Heart left ventricle (tissue), 16 donors: ENCODE measurements around the gene EOMES. TPM values are rescaled to one million over a fixed set of nuclear protein-coding genes. Genes with fewer than 3 reads are reported as not detected.
"Not testable (repeated sequence)": the region's sequence is repeated elsewhere in the genome, so short reads cannot be mapped to it uniquely, and the experiment has no call there.

ENCODE experiments used
- ATAC-seq, 4 donors: fragments of 200-7000 bp; cut with Tn5 transposase; one replicate each; pipeline ENCODE4 v1.9.1; 2020 to 2022; ENCODE audit warnings: moderate library complexity in 4 of 4, mild to moderate bottlenecking in 3 of 4, moderate number of reproducible peaks in 1 of 4
- DNase-seq, 5 donors: peaks; one replicate each; pipeline ENCODE4 v3.0.0-alpha.2; 2020
- H3K27ac ChIP-seq, 12 donors: fragments of 200-600 bp; sonication (generic) in 4 of 12; one replicate each; pipeline versions ENCODE4 v1.5.0 to v1.8.0; 2016 to 2022; ENCODE audit warnings: mild to moderate bottlenecking in 2 of 12
- H3K27me3 ChIP-seq, 9 donors: fragments of 200-600 bp; sonication (generic) in 2 of 9; one replicate each; pipeline versions ENCODE4 v1.5.1 to v1.8.0; 2016 to 2022; ENCODE audit warnings: mild to moderate bottlenecking in 3 of 9
- H3K36me3 ChIP-seq, 9 donors: fragments of 200-600 bp; sonication (generic) in 2 of 9; one replicate each; pipeline versions ENCODE4 v1.5.0 to v1.8.0; 2018 to 2022; ENCODE audit warnings: mild to moderate bottlenecking in 2 of 9
- H3K4me1 ChIP-seq, 12 donors: fragments of 200-600 bp; sonication (generic) in 4 of 12; one replicate each; pipeline versions ENCODE4 v1.5.0 to v1.8.0; 2016 to 2022; ENCODE audit warnings: mild to moderate bottlenecking in 3 of 12
- H3K4me3 ChIP-seq, 12 donors: fragments of 200-600 bp; sonication (generic) in 4 of 12; one replicate each; pipeline versions ENCODE4 v1.5.0 to v1.8.0; 2017 to 2022; ENCODE audit warnings: mild to moderate bottlenecking in 9 of 12, moderate library complexity in 4 of 12
- H3K9me3 ChIP-seq, 12 donors: fragments of 200-600 bp; sonication (generic) in 4 of 12; one replicate each; pipeline versions ENCODE4 v1.5.0 to v1.8.0; 2016 to 2022; ENCODE audit warnings: mild to moderate bottlenecking in 1 of 12
- POLR2A ChIP-seq, 2 donors: fragments of 450-650 bp; IDR thresholded peaks; one replicate each; pipeline ENCODE4 v1.6.1; 2017; ENCODE audit warnings: antibody characterized with exemption in 2 of 2, mild to moderate bottlenecking in 2 of 2, moderate library complexity in 2 of 2
- WGBS, 4 donors: extraction: QIAGEN DNeasy Blood & Tissue Kit in 2 of 4; methylation state at CpG; one replicate each; pipeline versions ENCODE4 v1.1.5 to v1.1.7; 2013 to 2018; 5-methylcytosine and 5-hydroxymethylcytosine counted together
- intact Hi-C, 10 donors: fragments of 100-400 bp; cut with DNase I; formaldehyde crosslinking; loops; one replicate each; pipeline versions ENCODE4 v1.11.1 to v1.14.2; 2022
- long read RNA-seq, 3 donors: library from polyadenylated mRNA; unstranded; transcript quantifications; one replicate each; pipeline ENCODE4 v2.0.0, GENCODE V29; 2020 to 2021
- polyA plus RNA-seq, 2 donors: library from polyadenylated mRNA; stranded (reverse); fragments of 200-250 nt; gene quantifications; one replicate each; pipeline ENCODE4 v1.2.3, GENCODE V29; 2013
- total RNA-seq, 9 donors: library from RNA; depleted of rRNA in 2 of 9; stranded (reverse); fragments of >200 nt in 2 of 9; fragmentation: NEBNext Ultra II Directional in 3 of 9; extraction: Animal tissue kit (Norgen Biotek cat#: 25700) in 3 of 9; gene quantifications; one replicate each; pipeline versions ENCODE4 v1.1.0 to v1.2.4, GENCODE V29; 2016 to 2023
- TF ChIP-seq, protein P1 (sequence below), 12 donors: fragments of 200-600 bp; sonication (generic) in 4 of 12; IDR thresholded peaks; one replicate each; pipeline versions ENCODE4 v1.5.0 to v1.8.0; 2018 to 2022; ENCODE audit warnings: antibody characterized with exemption in 12 of 12, mild to moderate bottlenecking in 5 of 12
- donor health status: ischemic (EF 13 %, LVEDD 7.1; RV severe dilation, severe dysfunction).
- donor health status: healthy with polysubstance abuse.
- donor health status: DM: no; HTN: yes; CAD: no.
- donor health status: DM: no; HTN: no; CAD: no.
- donor health status: ischemic (EF 25% LVEDD 6.9; RV normal size, moderate dysfunction).
- donor health status: ischemic (EF 25% LVEDD 5.7; RV mildly dilated, moderate dysfunction).
- donor health status: healthy.
- donor health status: DM: yes; HTN: yes; CAD: no.
- donor health status: ischemic (EF 35%, LVEDD 5.7; RV mildly dilated, moderate dysfunction).
- donor health status: nonischemic (EF 11% LVEDD 7.7; RV severe dilation, severe dysfunction).
- donor health status: DM: yes; HTN: yes; CAD: no.
- donor health status: PGD.
- donor health status: ischemic (EF 29% LVEDD 5.4; RV normal size, mild dysfunction).
- donor health status: nonischemic (EF 23%, LVEDD 6.1; RV moderate dilation, normal function).

EOMES gene
- total RNA-seq (1 to 10 TPM in 1 of 9 donors, under 1 TPM in 5, not detected in 3; 0.05 to 2.1 (median 0.27) TPM), polyA plus RNA-seq (under 1 TPM; 0.04 TPM)
- long read RNA-seq, donor 1, result 0 reads
- long read RNA-seq, donor 2, result 0 reads
- long read RNA-seq, donor 3, result 0 reads

DNA sequence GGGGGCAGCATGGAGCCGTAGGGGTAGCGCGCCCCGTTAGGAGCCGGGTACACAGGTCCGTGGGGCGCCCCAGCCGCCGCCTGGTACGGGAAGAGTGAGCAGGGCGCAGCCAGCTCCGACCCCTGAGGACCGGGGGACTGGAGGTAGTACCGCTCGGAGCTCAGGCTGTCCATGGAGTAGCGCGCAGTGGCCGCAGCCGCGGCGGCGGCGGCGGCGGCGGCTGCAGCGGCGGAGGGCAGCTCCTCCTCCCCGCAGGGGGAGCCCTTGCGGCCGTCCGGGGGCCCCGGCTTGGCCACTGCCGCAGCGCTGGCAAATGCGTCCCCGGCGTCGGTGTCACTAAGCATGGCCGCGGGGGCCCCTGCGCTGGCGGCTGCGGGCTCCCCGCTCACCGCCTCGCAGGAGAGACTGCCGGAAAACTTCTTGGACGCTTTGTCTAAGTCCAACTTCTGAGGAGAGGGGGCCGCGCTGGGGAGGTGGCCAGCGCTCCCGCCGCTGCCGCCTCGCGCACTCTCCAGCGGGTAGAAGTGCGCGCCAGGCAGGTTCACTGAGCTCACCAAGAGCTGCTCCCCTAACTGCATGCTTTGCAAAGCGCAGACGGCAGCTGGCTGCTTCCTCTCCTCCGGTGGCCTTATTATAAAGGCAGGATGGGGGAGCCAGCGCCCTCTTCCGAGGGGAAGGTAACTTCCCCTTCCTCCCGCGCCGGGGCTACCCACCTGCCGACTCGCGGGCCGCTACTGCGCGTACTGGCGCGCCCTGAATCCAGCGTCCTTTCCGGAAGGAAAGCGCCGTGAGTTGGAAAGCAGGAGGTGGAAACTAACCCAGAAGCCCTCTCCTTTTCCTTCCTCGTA lies at the start of gene EOMES:
Gene EOMES (minus strand): TSS at position 607 of the 848 bp plus-strand sequence. CDS start 29 bp downstream, at position 578.
- 1 to 3% (median 2%) methylated on average over 19 to 81 of the region's 81 CpGs for WGBS, 4 donors
- peak in 3 of 4 donors; percentile 28 to 66 (median 63) for ATAC-seq
- TF ChIP-seq, protein P1, sequence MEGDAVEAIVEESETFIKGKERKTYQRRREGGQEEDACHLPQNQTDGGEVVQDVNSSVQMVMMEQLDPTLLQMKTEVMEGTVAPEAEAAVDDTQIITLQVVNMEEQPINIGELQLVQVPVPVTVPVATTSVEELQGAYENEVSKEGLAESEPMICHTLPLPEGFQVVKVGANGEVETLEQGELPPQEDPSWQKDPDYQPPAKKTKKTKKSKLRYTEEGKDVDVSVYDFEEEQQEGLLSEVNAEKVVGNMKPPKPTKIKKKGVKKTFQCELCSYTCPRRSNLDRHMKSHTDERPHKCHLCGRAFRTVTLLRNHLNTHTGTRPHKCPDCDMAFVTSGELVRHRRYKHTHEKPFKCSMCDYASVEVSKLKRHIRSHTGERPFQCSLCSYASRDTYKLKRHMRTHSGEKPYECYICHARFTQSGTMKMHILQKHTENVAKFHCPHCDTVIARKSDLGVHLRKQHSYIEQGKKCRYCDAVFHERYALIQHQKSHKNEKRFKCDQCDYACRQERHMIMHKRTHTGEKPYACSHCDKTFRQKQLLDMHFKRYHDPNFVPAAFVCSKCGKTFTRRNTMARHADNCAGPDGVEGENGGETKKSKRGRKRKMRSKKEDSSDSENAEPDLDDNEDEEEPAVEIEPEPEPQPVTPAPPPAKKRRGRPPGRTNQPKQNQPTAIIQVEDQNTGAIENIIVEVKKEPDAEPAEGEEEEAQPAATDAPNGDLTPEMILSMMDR (IDR thresholded peaks at IDR 0.05), result peak in 6 of 12 donors; percentile 6 to 38 (median 28)
- no peak for TF ChIP-seq POLR2A (IDR thresholded peaks at IDR 0.05)
- Histone ChIP-seq H3K4me1 (peaks cover 0 to 36% (median 21%) of the 10 kb centered on the region in 12 donors), H3K27ac (peak within 1 kb of the TSS in 1 of 12 donors; percentile 70), H3K36me3 (no peaks in the 10 kb centered on the region), H3K9me3 (no peaks in the 10 kb centered on the region), H3K27me3 (peaks cover 64 to 100% (median 93%) of the 10 kb centered on the region in 9 donors), H3K4me3 (peak within 1 kb of the TSS; percentile 29 to 62 (median 44))
- intact Hi-C loops, result no loop called here
- peak in 2 of 5 donors; percentile 23 to 72 for DNase-seq

DNA sequence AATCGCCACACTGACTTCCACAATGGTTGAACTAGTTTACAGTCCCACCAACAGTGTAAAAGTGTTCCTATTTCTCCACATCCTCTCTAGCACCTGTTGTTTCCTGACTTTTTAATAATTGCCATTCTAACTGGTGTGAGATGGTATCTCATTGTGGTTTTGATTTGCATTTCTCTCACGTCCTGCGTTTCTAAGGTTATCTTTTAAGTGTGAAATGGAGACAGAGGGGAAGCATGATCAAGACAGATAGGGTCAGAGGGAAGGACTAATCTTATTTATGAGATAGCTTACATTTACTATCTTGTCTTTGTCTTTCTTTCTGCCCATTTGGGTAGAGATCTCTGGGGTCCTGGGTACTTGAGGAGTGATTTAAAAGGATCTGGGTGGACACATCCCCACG lies 48.3 kb upstream of the EOMES start:
- intact Hi-C loops, H3K36me3 ChIP-seq, H3K9me3 ChIP-seq, H3K27me3 ChIP-seq, H3K4me3 ChIP-seq, DNase-seq, H3K4me1 ChIP-seq, H3K27ac ChIP-seq, ATAC-seq: not testable (repeated sequence)
- WGBS, 4 donors, result 11 to 32% (median 14%) methylated on average over 3 to 4 of the region's 4 CpGs

DNA sequence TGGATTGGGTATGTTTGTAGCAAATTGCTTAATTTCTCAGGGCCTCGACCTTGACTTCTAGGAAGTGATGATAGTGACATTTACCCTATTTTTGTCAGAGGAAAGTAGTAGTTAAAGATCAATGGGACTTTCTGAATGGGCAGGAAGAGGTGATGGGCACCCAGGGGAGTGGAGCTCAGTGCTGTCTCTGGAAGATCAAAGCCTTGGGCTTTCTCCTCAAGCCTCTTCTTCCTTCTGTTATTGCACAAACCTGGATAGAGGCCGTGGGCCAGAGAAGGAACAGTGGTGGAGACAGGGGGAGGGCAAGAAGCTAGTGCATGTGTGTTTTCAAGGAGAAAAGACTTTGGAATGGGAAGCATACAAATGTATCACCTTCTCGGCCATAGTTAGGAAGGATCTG lies 44.9 kb upstream of the EOMES start:
- Histone ChIP-seq H3K4me3 (no peak overlapping the region), H3K27ac (no peak overlapping the region), H3K36me3 (no peaks in the 10 kb centered on the region), H3K9me3 (no peaks in the 10 kb centered on the region), H3K27me3 (peaks cover 0 to 13% (median 0%) of the 10 kb centered on the region in 9 donors), H3K4me1 (no peaks in the 10 kb centered on the region)
- no peak for DNase-seq
- TF ChIP-seq POLR2A (IDR thresholded peaks at IDR 0.05), result no peak
- TF ChIP-seq, protein P1 (IDR thresholded peaks at IDR 0.05), result no peak
- 28 to 38% (median 35%) methylated on average over 3 of the region's 3 CpGs for WGBS, 4 donors
- intact Hi-C loops, result no loop called here
- ATAC-seq, result no peak

DNA sequence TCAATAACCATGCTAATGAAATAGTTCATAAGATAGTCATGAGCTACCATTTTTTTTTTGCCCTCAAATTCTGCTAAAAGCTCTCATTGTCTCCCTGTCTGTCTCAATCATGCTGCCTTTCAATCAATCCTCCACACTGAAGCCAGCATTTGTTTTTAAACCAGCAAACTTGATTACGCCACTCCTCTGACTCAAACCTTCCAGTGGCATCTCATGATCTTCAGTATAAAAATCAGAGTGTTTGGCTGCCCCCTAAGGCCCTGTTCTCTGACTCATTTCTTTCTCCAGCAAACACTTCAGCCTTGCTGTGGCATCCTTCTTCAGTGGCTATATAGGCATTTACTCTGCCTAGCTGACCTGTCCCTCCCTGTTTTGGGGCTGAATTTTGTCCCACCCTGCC lies 36.0 kb upstream of the EOMES start:
- intact Hi-C loops, result no loop called here
- Histone ChIP-seq H3K4me3 (no peak overlapping the region), H3K36me3 (no peaks in the 10 kb centered on the region), H3K9me3 (no peaks in the 10 kb centered on the region), H3K27me3 (peaks cover 0 to 5% (median 0%) of the 10 kb centered on the region in 9 donors), H3K27ac (no peak overlapping the region), H3K4me1 (no peaks in the 10 kb centered on the region)
- no peak for DNase-seq
- TF ChIP-seq, protein P1 (IDR thresholded peaks at IDR 0.05), result no peak
- TF ChIP-seq POLR2A (IDR thresholded peaks at IDR 0.05), result no peak
- no peak for ATAC-seq
- WGBS, 4 donors, result 85 to 92% (median 87%) methylated on average over 1 of the region's 1 CpG
